Measurements from ENCODE around the gene KLRF2.

KLRF2 gene

DNA sequence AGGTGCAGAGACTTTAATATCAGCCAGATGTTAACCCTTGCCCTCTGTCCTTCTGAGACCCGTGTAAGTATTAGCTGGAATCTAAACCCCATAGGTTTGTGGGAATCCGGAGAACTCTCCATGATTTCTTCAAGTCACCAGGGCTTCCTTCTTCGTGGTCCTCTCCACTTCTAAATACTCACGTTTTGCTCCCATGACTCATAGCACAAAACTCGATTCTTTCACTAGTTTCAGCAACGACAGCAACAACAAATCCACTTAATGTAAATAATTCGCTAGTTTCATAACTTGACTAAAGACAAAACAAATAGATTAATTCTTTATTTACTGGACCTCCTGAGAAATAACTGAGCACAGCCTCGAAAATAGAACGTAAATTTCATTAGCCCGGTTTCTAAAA lies 55.3 kb downstream of the KLRF2 start:
- no peak for DNase-seq (ENCODE audit: low spot score)

DNA sequence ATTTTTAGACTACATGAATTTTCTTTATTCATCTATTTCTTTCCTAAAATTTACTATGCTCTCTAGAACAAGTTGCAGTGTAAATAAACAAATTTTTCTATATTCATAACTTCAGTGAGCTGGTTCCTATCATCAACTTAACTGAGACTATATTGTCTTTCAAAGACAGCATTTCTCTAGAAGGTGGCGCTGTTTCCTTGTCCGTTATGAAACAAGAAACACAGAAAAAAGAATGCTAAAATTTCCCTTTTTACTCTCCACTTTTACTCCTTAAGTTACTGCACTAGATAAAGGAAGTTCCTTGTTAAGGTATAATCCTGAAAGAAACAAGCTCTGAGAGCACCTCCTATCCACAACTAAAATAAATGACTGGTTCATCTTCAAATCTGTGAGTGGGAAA lies 59.1 kb downstream of the KLRF2 start:
- peak; percentile 7 for DNase-seq (ENCODE audit: low spot score)

DNA sequence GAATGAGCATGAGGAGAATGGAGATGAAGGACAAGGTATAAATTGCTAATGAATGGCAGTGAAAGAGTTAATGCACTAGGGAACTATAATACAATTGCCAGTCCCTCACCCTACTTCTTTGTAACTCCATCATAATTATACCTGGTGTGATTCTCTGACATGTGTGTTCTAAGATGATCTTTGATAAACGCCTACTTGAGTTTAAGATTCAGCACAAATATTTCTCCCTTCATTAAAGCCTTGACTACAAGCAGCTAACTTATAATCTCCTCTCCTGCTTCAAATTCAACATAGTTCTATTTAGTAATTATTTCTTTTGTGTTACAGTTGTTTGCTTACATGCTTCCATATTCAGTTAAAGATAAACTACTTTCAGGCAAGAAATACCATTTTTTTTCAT lies 60.5 kb downstream of the KLRF2 start:
- no peak for DNase-seq (ENCODE audit: low spot score)

DNA sequence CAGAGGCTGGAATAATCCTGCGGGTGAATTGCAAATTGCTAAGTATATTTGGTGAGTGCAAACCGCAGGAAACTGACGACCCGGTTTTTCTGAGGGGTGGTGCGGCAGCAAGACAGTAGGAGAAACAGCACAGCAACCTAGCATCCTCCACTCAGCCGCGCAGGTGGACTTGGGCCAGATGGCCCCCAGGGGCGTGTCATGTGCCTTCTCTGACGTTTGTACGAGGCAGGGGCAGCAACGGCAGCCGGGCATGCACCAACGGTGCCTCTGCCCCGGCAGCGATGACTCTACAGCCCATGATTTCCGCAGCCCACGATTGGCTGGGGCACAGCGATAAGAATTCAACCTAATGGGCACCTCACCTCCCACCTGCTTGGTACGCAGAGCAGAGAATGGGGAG lies 62.0 kb downstream of the KLRF2 start:
- DNase-seq (ENCODE audit: low spot score): no peak

DNA sequence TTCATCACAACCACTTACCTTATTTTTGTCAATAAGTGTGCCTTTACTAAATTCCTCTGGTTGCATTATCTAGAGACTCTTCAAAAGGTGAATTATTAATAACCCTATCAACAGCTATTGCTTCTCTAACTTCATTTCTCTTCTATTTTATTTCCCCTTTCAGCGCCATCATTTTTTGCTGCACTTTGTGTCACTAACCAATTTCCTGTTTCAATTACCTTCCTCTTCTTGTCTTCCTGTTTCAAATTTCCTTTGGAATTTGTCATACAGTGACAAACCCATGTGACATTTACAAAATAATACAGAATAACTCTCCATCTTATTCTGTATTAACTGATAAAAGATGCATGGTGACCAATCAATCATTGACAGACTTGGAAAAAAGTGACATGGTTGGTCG lies 63.1 kb downstream of the KLRF2 start:
- DNase-seq (ENCODE audit: low spot score): no peak

Measured in hepatic stellate cell (primary cell).